HCT116 (cell line): Measurements from ENCODE around the gene SPSB2. TPM values are rescaled to one million over a fixed set of nuclear protein-coding genes. Genes with fewer than 3 reads are reported as not detected.

Experiments
- ATAC-seq: fragments of 200-7000 bp; cut with Tn5 transposase; 2 replicates; pipeline ENCODE4 v1.9.1; 2020; ENCODE audit warnings: mild to moderate bottlenecking, moderate library complexity
- BruUV-seq: library from RNA; stranded (reverse); fragments of 400-500 nt; replicated peaks from 2 replicates; lab custom pipeline; 2021; lab: Mats Ljungman, UMichigan
- CTCF ChIA-PET: fragments of 300-600 bp; sonication (Branson Sonifier 250); formaldehyde crosslinking; loops from one replicate; lab custom pipeline; 2021; ENCODE audit warnings: antibody characterized with exemption; lab: Charles Lee
- POLR2A ChIA-PET: fragments of 300-600, 350-600 bp; sonication (Branson Sonifier 250); formaldehyde crosslinking; loops from one replicate; lab custom pipeline; 2021; ENCODE audit warnings: antibody characterized with exemption; lab: Charles Lee
- RAD21 ChIA-PET, 2 experiments: fragments of 300-600 bp; sonication (Branson Sonifier 250); formaldehyde crosslinking; loops; one replicate each; lab custom pipeline; 2023; ENCODE audit warnings: low total read pairs in 2 of 2; ENCODE audit not compliant: uncharacterized antibody in 2 of 2, unreplicated experiment in 2 of 2, low non-redundant PET in 1 of 2; lab: Charles Lee
- DNase-seq: peaks from one replicate; pipeline ENCODE4 v3.0.0-alpha.2; 2010; ENCODE audit warnings: low read depth, low spot score
- H2AFZ ChIP-seq: fragments of 200-600 bp; shearing (Covaris generic), sonication (generic); 2 replicates; pipeline ENCODE4 v1.6.1; 2017; ENCODE audit warnings: low read depth, mixed run types, mixed read lengths, antibody characterized with exemption, low read length; ENCODE audit not compliant: poor library complexity, severe bottlenecking
- H3K27ac ChIP-seq: 2 replicates; pipeline ENCODE4 v1.5.1; 2012; ENCODE audit warnings: low read depth, low read length
- H3K27me3 ChIP-seq: fragments of 200-600 bp; sonication (generic); 2 replicates; pipeline ENCODE4 v1.6.1; 2016; ENCODE audit warnings: mixed run types, low read length, mixed read lengths; ENCODE audit not compliant: insufficient read depth
- H3K36me3 ChIP-seq, 2 experiments: fragments of 200-500 bp in 1 of 2; fragments of 200-600 bp in 1 of 2; sonication (Bioruptor generic) in 1 of 2; sonication (generic) in 1 of 2; 2 replicates each; pipeline versions ENCODE4 v1.5.1 to v1.6.1; 2014 to 2016; ENCODE audit warnings: low read length in 2 of 2, inconsistent platforms in 1 of 2, mixed read lengths in 1 of 2, mixed run types in 1 of 2; ENCODE audit not compliant: insufficient read depth in 2 of 2, control insufficient read depth in 1 of 2
- H3K4me1 ChIP-seq, 2 experiments: fragments of 200-600 bp in 1 of 2; sonication (generic) in 1 of 2; 2 replicates each; pipeline versions ENCODE4 v1.5.1 to v1.6.1; 2012 to 2017; ENCODE audit warnings: low read length in 2 of 2, inconsistent platforms in 1 of 2, mild to moderate bottlenecking in 1 of 2, mixed read lengths in 1 of 2, mixed run types in 1 of 2, moderate library complexity in 1 of 2; ENCODE audit not compliant: insufficient read depth in 2 of 2, control insufficient read depth in 1 of 2
- H3K4me2 ChIP-seq: fragments of 200-600 bp; sonication (generic); 2 replicates; pipeline ENCODE4 v1.6.1; 2017; ENCODE audit warnings: mixed run types, low read length, mixed read lengths
- H3K4me3 ChIP-seq, 2 experiments: fragments of 200-600 bp in 1 of 2; sonication (generic) in 1 of 2; replicated peaks in 1 of 2; 2 replicates each; pipeline ENCODE4 v1.5.1; 2011 to 2016; ENCODE audit warnings: low read length in 2 of 2, control low read depth in 1 of 2, low read depth in 1 of 2, mild to moderate bottlenecking in 1 of 2, mixed read lengths in 1 of 2, mixed run types in 1 of 2
- H3K79me2 ChIP-seq: fragments of 200-600 bp; sonication (generic); 2 replicates; pipeline ENCODE4 v1.6.1; 2017; ENCODE audit warnings: mild to moderate bottlenecking, mixed run types, low read length, moderate library complexity, mixed read lengths; ENCODE audit not compliant: insufficient read depth
- H3K9ac ChIP-seq: fragments of 200-600 bp; sonication (generic); 2 replicates; pipeline ENCODE4 v1.6.1; 2016; ENCODE audit warnings: low read length, mixed read lengths
- H3K9me2 ChIP-seq: fragments of 200-600 bp; sonication (generic), shearing (Covaris generic); 2 replicates; pipeline ENCODE4 v1.6.1; 2017; ENCODE audit warnings: mixed run types, mild to moderate bottlenecking, moderate library complexity; ENCODE audit not compliant: insufficient read depth
- H3K9me3 ChIP-seq, 2 experiments: fragments of 200-500 bp in 1 of 2; fragments of 200-600 bp in 1 of 2; sonication (Bioruptor generic) in 1 of 2; sonication (generic) in 1 of 2; 2 replicates each; pipeline ENCODE4 v1.6.1; 2014 to 2017; ENCODE audit warnings: low read length in 2 of 2, mixed read lengths in 2 of 2, inconsistent platforms in 1 of 2, low read depth in 1 of 2, mild to moderate bottlenecking in 1 of 2, mixed run types in 1 of 2, moderate library complexity in 1 of 2; ENCODE audit not compliant: control insufficient read depth in 1 of 2, insufficient read depth in 1 of 2
- H4K20me1 ChIP-seq: fragments of 200-600 bp; sonication (generic), shearing (Covaris generic); 2 replicates; pipeline ENCODE4 v1.6.1; 2017; ENCODE audit warnings: mixed run types, mild to moderate bottlenecking, moderate library complexity; ENCODE audit not compliant: insufficient read depth
- ATF3 ChIP-seq: IDR thresholded peaks from 2 replicates; pipeline ENCODE4 v1.6.1; 2012
- CBX3 ChIP-seq: IDR thresholded peaks from 2 replicates; pipeline ENCODE4 v1.6.1; 2012; ENCODE audit warnings: low read depth
- EGR1 ChIP-seq: IDR thresholded peaks from 2 replicates; pipeline ENCODE4 v1.6.1; 2012; ENCODE audit warnings: low read depth
- ELF1 ChIP-seq: IDR thresholded peaks from 2 replicates; pipeline ENCODE4 v1.6.1; 2012; ENCODE audit warnings: low read depth, borderline replicate concordance
- EZH2 ChIP-seq: fragments of 200-600 bp; sonication (generic); IDR thresholded peaks from 2 replicates; pipeline ENCODE4 v1.6.1; 2017; ENCODE audit warnings: antibody characterized with exemption, mixed run types
- EZH2phosphoT487 ChIP-seq: fragments of 200-600 bp; IDR thresholded peaks from 2 replicates; pipeline ENCODE4 v1.6.1; 2018; ENCODE audit warnings: antibody characterized with exemption, borderline replicate concordance
- JUND ChIP-seq: IDR thresholded peaks from 2 replicates; pipeline ENCODE4 v1.6.1; 2012
- MAX ChIP-seq: IDR thresholded peaks from 2 replicates; pipeline ENCODE4 v1.6.1; 2012
- POLR2A ChIP-seq: IDR thresholded peaks from 2 replicates; pipeline ENCODE4 v1.7.0; 2011; ENCODE audit warnings: borderline replicate concordance; ENCODE audit not compliant: insufficient read depth, insufficient read length; ENCODE audit errors: extremely low read depth
- POLR2AphosphoS5 ChIP-seq: IDR thresholded peaks from 2 replicates; pipeline ENCODE4 v1.6.1; 2011; ENCODE audit warnings: mild to moderate bottlenecking, low read depth, low read length, moderate library complexity
- REST ChIP-seq: IDR thresholded peaks from 2 replicates; pipeline ENCODE4 v1.6.1; 2012; ENCODE audit warnings: low read depth
- SP1 ChIP-seq: IDR thresholded peaks from 2 replicates; pipeline ENCODE4 v1.6.1; 2012; ENCODE audit warnings: low read depth
- SRF ChIP-seq: IDR thresholded peaks from 2 replicates; pipeline ENCODE4 v1.6.1; 2012; ENCODE audit warnings: low read depth
- TCF7L2 ChIP-seq: IDR thresholded peaks from 2 replicates; pipeline ENCODE4 v1.7.0; 2011; ENCODE audit warnings: borderline replicate concordance, inconsistent platforms; ENCODE audit not compliant: insufficient read depth, insufficient read length; ENCODE audit errors: extremely low read depth
- ZBTB33 ChIP-seq: IDR thresholded peaks from 2 replicates; pipeline ENCODE4 v1.6.1; 2011; ENCODE audit warnings: mild to moderate bottlenecking, low read length, moderate library complexity; ENCODE audit not compliant: insufficient replicate concordance; ENCODE audit errors: extremely low read depth
- intact Hi-C: fragments of 100-400 bp; cut with micrococcal nuclease; formaldehyde crosslinking; loops from 2 replicates; pipeline ENCODE4 v1.10.0; 2022
- total RNA-seq: library from RNA; stranded (reverse); gene quantifications from one replicate; pipeline ENCODE4 v1.2.1, GENCODE V29; 2021; ENCODE audit not compliant: unreplicated experiment

Gene SPSB2
- total RNA-seq, 1 experiment from 2014 or later: 10.0 TPM

GRCh38 chr12:6899427-6899826 is 26.3 kb upstream of the SPSB2 start:
- TF ChIP-seq ZBTB33 (no peak), POLR2A (no peak), POLR2AphosphoS5 (no peak), ELF1 (no peak), EZH2 (no peak), REST (no peak), TCF7L2 (no peak), EZH2phosphoT487 (no peak), CBX3 (no peak), JUND (no peak), EGR1 (no peak), SRF (no peak), ATF3 (no peak), SP1 (no peak), MAX (no peak)
- 0 out of 2 replicates have a peak overlapping the region, but pooled peaks have one; percentile 8 for H3K4me2 ChIP-seq
- no TSS peak for BruUV-seq
- H3K79me2 ChIP-seq: no peaks in the 10 kb centered on the region
- ChIA-PET CTCF (no interaction called here), POLR2A (interaction anchor here (0.6 kb wide), 1 partner anchor 21 kb away, joined by 5 read pairs; no protein-coding TSS in a partner anchor), RAD21 (no interaction called here)
- H3K36me3 ChIP-seq: no peaks in the 10 kb centered on the region
- no peaks in the 10 kb centered on the region for H3K9me3 ChIP-seq
- no peak overlapping the region for H2AFZ ChIP-seq
- H3K27ac ChIP-seq: no peak overlapping the region
- H3K27me3 ChIP-seq: no peaks in the 10 kb centered on the region
- no peaks in the 10 kb centered on the region for H3K9me2 ChIP-seq
- H3K4me3 ChIP-seq: no peak overlapping the region
- ATAC-seq (no peak), DNase-seq (no peak)
- H3K9ac ChIP-seq: no peak overlapping the region
- intact Hi-C loops: no loop called here
- no peaks in the 10 kb centered on the region for H4K20me1 ChIP-seq
- H3K4me1 ChIP-seq: peaks cover 8 to 22% of the 10 kb centered on the region in 2 experiments
